ENCODE measurements around the gene EXOC4. TPM values are rescaled to one million over a fixed set of nuclear protein-coding genes. Genes with fewer than 3 reads are reported as not detected.

EXOC4 gene
- total RNA-seq, 1 experiment from 2014 or later = 75.8 TPM

DNA sequence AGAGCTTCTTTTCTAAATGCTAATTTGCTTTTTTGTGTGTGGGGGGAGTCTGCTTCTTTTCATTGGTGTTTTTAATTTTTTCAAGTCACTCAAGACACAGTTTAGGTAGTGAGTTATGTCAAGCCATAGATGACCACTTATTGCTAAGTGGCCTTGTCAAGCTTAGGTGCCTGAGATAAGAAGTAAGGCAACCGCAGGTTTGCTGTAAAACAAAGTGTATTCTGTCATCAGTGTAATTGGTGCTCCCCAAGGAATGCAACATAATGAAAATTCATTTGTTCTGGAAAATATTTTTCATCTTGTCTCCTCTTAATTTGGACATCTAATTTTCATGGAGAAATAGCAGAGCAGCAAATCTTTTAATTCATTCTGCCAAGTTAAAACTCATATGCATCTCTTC, 249.6 kb downstream of the EXOC4 start:
- WGBS (ENCODE audit: extremely low coverage, insufficient read length, low lambda C conversion rate) = no CpG with 5 or more reads among the region's 1 CpG
- Histone ChIP-seq H2BK20ac (ENCODE audit: low read depth, low read length, poor library complexity, severe bottlenecking) (no peak overlapping the region), H2BK5ac (ENCODE audit: insufficient read length, low read length) (no peak overlapping the region), H2AFZ (ENCODE audit: low read length) (no peak overlapping the region), H3K79me2 (ENCODE audit: insufficient read depth, low read length) (no peaks in the 10 kb centered on the region), H3T11ph (ENCODE audit: low read length) (no peak overlapping the region), H4K20me1 (ENCODE audit: control insufficient read depth, insufficient read depth, insufficient read length) (no peaks in the 10 kb centered on the region), H3K14ac (ENCODE audit: insufficient read depth, low read length) (no peak overlapping the region), H2BK12ac (ENCODE audit: insufficient read length, low read depth, low read length) (no peak overlapping the region), H3K23me2 (ENCODE audit: insufficient read length, low read depth, low read length, poor library complexity, severe bottlenecking) (no peaks in the 10 kb centered on the region), H2AK5ac (ENCODE audit: insufficient read length, low read length) (no peak overlapping the region), H2BK15ac (ENCODE audit: low read depth, low read length) (no peak overlapping the region), H3K18ac (ENCODE audit: insufficient read length, low read depth, low read length) (no peak overlapping the region), H3K9ac (ENCODE audit: extremely low read depth, insufficient read length, low read length) (no peak overlapping the region), H3K27ac (ENCODE audit: insufficient read length, low read depth, low read length) (no peak overlapping the region), H3K56ac (ENCODE audit: insufficient read length, low read depth, low read length) (no peak overlapping the region), H2BK120ac (ENCODE audit: low read depth, low read length, poor library complexity, severe bottlenecking) (no peak overlapping the region), H4K91ac (ENCODE audit: insufficient read length, low read depth, low read length) (no peak overlapping the region), H3K4me1 (ENCODE audit: insufficient read depth, low read length) (no peaks in the 10 kb centered on the region), H3K4ac (ENCODE audit: low read depth, low read length) (no peak overlapping the region), H4K8ac (replicated peaks; ENCODE audit: insufficient read length, low read depth, low read length) (no peak overlapping the region), H3K9me3 (ENCODE audit: control insufficient read depth, low read depth, low read length) (no peaks in the 10 kb centered on the region), H4K5ac (ENCODE audit: insufficient read length, low read depth, low read length) (no peak overlapping the region), H3K23ac (ENCODE audit: insufficient read length, low read depth, low read length) (no peak overlapping the region), H3K27me3 (ENCODE audit: insufficient read depth, low read length) (no peaks in the 10 kb centered on the region), H3K79me1 (ENCODE audit: insufficient read depth, low read depth, low read length, poor library complexity, severe bottlenecking) (no peaks in the 10 kb centered on the region), H3K4me2 (ENCODE audit: insufficient read depth, insufficient read length, low read length) (no peak overlapping the region)
- TF ChIP-seq, protein P1, sequence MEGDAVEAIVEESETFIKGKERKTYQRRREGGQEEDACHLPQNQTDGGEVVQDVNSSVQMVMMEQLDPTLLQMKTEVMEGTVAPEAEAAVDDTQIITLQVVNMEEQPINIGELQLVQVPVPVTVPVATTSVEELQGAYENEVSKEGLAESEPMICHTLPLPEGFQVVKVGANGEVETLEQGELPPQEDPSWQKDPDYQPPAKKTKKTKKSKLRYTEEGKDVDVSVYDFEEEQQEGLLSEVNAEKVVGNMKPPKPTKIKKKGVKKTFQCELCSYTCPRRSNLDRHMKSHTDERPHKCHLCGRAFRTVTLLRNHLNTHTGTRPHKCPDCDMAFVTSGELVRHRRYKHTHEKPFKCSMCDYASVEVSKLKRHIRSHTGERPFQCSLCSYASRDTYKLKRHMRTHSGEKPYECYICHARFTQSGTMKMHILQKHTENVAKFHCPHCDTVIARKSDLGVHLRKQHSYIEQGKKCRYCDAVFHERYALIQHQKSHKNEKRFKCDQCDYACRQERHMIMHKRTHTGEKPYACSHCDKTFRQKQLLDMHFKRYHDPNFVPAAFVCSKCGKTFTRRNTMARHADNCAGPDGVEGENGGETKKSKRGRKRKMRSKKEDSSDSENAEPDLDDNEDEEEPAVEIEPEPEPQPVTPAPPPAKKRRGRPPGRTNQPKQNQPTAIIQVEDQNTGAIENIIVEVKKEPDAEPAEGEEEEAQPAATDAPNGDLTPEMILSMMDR (conservative IDR thresholded peaks at IDR 0.05) = no peak
- H3K9me3 Mint-ChIP-seq = no peaks in the 10 kb centered on the region; a peak in 1 of 5 replicates
- no peak overlapping the region for H3K27ac Mint-ChIP-seq
- H3K36me3 Mint-ChIP-seq (ENCODE audit: insufficient read depth in 1 of 3, low read depth in 3 of 3) = no peaks in the 10 kb centered on the region
- no peak overlapping the region for H3K4me3 Mint-ChIP-seq
- no peak for DNase-seq
- no peaks in the 10 kb centered on the region for H3K27me3 Mint-ChIP-seq (ENCODE audit: low read depth)
- peaks cover 0 to 1% of the 10 kb centered on the region in 2 experiments; a peak in 2 of 4 replicates for H3K4me1 Mint-ChIP-seq
